AG04449 (cell line): ENCODE data around the gene ADAMTS17.

Experiments used
- CTCF ChIA-PET: fragments of 350-600 bp; formaldehyde crosslinking; extraction: SDS; loops from one replicate; lab custom pipeline; 2021; ENCODE audit warnings: antibody characterized with exemption; lab: Yijun Ruan, JAX
- POLR2A ChIA-PET: fragments of 400-600, 350-600 bp; formaldehyde crosslinking; extraction: SDS; loops from one replicate; lab custom pipeline; 2020; ENCODE audit warnings: antibody characterized with exemption, inconsistent platforms; lab: Yijun Ruan, JAX
- DNase-seq: peaks from one replicate; pipeline ENCODE4 v3.0.0-alpha.2; 2010; ENCODE audit warnings: low read depth, low spot score
- H3K4me3 ChIP-seq: 2 replicates; pipeline ENCODE4 v1.5.1; 2011; ENCODE audit warnings: low read depth, mild to moderate bottlenecking, control low read depth, low read length
- TF ChIP-seq, protein P1 (sequence below): IDR thresholded peaks from one replicate; pipeline ENCODE4 v1.5.1; 2011; ENCODE audit warnings: mild to moderate bottlenecking, moderate library complexity, low read length, control low read depth, inconsistent platforms; ENCODE audit not compliant: insufficient read depth; ENCODE audit errors: missing control alignments

Gene ADAMTS17, protein sequence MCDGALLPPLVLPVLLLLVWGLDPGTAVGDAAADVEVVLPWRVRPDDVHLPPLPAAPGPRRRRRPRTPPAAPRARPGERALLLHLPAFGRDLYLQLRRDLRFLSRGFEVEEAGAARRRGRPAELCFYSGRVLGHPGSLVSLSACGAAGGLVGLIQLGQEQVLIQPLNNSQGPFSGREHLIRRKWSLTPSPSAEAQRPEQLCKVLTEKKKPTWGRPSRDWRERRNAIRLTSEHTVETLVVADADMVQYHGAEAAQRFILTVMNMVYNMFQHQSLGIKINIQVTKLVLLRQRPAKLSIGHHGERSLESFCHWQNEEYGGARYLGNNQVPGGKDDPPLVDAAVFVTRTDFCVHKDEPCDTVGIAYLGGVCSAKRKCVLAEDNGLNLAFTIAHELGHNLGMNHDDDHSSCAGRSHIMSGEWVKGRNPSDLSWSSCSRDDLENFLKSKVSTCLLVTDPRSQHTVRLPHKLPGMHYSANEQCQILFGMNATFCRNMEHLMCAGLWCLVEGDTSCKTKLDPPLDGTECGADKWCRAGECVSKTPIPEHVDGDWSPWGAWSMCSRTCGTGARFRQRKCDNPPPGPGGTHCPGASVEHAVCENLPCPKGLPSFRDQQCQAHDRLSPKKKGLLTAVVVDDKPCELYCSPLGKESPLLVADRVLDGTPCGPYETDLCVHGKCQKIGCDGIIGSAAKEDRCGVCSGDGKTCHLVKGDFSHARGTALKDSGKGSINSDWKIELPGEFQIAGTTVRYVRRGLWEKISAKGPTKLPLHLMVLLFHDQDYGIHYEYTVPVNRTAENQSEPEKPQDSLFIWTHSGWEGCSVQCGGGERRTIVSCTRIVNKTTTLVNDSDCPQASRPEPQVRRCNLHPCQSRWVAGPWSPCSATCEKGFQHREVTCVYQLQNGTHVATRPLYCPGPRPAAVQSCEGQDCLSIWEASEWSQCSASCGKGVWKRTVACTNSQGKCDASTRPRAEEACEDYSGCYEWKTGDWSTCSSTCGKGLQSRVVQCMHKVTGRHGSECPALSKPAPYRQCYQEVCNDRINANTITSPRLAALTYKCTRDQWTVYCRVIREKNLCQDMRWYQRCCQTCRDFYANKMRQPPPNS

DNA sequence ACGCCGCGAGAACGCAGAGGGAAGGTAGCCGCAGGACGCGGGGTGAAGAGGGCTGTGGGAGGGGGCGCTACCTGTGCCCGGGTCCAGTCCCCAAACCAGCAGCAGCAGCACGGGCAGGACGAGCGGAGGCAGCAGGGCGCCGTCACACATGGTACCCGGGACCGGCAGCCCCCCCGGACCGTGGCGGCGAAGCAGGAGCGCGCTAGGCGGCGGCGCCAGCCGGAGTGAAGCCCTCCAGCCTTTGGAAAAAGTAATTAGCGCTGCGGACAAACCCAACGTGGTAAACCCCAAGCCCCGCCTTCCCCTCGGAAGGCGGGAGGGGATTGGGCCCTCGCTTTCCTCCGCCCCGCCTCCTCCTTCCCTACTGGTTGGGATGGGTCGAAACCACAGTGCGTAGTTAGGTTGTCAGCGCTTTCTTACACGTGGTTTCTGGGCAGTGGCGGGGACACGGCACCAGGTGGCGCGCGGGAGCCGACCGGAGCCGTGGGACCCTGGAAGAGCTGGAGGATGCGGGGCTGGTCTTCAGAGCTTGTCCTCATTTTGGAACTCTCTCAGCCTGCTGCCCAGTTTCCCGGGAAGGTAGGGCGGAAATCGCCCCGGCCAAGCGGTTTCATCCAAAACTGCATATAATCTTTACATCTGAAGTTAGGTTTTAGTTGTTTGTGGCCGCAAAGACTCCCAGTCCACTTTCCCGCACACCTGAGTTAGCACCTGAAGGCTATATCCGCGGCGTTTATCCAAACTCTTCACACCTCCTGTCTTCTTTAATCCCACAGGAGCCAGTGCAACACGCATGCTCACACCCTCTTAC lies at the start of gene ADAMTS17:
ADAMTS17 (minus strand) TSS at position 226 of the 811 bp plus-strand sequence; CDS start at position 150, 76 bp downstream.
- POLR2A ChIA-PET: no interaction called here
- TF ChIP-seq, protein P1, sequence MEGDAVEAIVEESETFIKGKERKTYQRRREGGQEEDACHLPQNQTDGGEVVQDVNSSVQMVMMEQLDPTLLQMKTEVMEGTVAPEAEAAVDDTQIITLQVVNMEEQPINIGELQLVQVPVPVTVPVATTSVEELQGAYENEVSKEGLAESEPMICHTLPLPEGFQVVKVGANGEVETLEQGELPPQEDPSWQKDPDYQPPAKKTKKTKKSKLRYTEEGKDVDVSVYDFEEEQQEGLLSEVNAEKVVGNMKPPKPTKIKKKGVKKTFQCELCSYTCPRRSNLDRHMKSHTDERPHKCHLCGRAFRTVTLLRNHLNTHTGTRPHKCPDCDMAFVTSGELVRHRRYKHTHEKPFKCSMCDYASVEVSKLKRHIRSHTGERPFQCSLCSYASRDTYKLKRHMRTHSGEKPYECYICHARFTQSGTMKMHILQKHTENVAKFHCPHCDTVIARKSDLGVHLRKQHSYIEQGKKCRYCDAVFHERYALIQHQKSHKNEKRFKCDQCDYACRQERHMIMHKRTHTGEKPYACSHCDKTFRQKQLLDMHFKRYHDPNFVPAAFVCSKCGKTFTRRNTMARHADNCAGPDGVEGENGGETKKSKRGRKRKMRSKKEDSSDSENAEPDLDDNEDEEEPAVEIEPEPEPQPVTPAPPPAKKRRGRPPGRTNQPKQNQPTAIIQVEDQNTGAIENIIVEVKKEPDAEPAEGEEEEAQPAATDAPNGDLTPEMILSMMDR: peak; percentile 64
- DNase-seq: no peak
- peak within 1 kb of the TSS; percentile 23 for H3K4me3 ChIP-seq
- CTCF ChIA-PET: no interaction called here

DNA sequence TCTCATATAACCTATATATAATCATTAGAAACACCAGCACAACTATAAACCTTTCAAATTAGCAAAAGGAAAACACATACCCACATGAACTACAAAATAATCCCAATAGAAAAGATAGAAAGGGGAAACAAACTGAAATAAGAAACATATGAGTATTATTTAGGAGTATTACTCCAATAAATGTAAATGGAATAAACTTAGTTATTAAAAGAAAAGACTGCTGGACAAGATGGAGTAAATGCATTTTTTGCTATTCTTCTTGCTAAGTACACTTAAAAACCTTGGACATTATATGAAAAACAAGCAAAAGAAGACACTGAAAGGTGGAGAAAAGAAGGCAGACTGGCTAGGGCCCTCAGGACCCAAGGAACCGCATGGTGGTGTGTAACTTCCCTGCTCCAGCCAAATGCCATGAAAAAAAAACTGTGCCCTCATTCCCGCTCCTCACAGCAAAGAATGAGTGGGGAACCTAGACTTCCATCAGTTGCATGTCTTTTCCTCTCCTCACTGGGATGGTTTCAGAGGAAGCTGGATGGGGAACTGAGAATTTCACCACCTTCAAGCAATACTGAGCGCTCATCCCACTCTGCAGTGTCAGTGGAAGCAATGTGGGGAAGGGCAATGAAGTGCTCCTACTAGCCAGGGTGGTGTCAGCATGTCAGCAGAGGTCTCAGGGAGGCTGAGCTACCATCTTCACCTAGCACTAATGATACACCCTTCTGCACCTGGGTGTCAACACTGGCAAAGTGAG lies 43.7 kb upstream of the ADAMTS17 start:
- ChIA-PET POLR2A (no interaction called here), CTCF (no interaction called here)
- H3K4me3 ChIP-seq: no peak overlapping the region
- TF ChIP-seq, protein P1: no peak
- no peak for DNase-seq

DNA sequence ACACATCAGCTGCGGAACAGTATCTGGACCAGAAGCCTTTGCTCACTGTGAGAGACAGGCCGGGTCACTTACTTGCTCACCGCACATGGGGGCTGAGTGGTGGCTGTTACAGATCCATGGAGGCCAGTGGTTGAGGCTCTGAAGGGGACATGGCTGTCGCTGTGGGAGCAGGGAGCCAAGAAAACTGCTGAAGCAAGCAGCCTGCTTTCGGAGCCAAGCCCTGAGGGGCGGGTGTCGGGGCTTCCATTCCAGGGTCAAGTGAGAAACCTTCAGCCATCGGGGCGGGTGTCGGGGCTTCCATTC lies 42.3 kb upstream of the ADAMTS17 start:
- DNase-seq: no peak
- TF ChIP-seq, protein P1: no peak
- no peak overlapping the region for H3K4me3 ChIP-seq
- ChIA-PET CTCF (no interaction called here), POLR2A (no interaction called here)

DNA sequence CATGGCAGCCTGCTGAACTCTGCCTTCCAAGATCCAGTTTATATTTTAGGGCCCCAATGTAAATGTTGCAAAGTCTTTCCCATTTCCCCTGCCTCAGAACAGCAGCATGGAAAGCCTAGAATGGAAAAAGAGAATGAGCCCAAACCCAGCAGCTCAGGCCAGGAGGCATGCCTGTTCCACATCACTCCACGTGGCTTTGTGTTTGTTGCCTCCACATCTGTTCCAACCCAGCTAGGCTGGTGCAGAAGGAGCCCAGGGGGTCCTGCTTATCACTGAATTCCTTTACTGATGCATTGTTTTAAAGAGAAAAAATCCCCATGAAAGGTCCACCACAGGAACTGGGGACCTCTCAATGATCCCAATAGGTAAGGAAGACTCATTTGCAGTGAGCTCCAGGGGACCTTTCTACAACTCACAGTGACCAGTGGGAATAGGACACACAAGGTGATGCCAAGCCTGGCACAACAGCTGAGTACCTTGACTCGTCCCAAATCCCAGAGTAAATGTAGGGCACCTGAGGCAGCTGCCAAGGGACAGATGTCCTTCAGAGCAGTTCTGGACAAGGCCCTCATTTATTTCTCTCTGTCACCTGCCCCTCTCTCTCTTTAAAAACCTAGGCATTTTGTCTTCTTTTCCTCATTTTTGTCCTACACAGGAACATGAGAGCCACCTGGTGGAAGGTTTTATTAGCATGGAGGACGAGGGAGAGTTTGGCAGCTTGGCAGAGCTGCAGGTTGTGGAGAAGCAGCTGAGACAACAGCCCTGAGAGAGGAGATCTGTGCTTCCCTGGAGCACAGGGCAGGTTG lies 41.7 kb upstream of the ADAMTS17 start:
- CTCF ChIA-PET: no interaction called here
- POLR2A ChIA-PET: no interaction called here
- TF ChIP-seq, protein P1: no peak
- no peak for DNase-seq
- no peak overlapping the region for H3K4me3 ChIP-seq

DNA sequence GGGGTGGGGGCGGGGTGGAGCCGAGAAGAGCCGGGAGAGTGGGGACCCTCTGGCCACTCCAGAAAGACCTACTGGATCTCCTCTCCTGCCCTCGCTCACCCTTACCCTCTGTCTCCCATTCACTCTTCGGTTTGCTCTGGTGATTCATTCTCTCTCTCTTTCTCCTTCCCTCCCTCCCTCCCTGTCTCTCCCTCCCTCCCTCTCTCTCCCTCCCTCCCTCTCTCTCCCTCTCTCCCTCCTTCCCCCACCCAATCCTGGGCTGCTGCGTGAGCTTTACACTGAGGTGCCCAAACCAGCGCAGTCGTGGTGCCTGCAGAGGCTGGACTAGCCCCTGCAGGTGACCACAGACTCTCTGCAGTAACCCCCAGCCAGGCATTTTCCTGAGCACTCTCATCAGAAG lies 32.2 kb upstream of the ADAMTS17 start:
- TF ChIP-seq, protein P1: no peak

More for the DNA sequence above, 32.2 kb upstream of the ADAMTS17 start:
- DNase-seq: no peak
- no peak overlapping the region for H3K4me3 ChIP-seq
- POLR2A ChIA-PET: no interaction called here
- CTCF ChIA-PET: no interaction called here
